ENCODE results near the gene KDM8. TPM values are rescaled to one million over a fixed set of nuclear protein-coding genes. Genes with fewer than 3 reads are reported as not detected.

KDM8 gene
- total RNA-seq, 1 experiment from 2014 or later: 10.9 TPM

DNA sequence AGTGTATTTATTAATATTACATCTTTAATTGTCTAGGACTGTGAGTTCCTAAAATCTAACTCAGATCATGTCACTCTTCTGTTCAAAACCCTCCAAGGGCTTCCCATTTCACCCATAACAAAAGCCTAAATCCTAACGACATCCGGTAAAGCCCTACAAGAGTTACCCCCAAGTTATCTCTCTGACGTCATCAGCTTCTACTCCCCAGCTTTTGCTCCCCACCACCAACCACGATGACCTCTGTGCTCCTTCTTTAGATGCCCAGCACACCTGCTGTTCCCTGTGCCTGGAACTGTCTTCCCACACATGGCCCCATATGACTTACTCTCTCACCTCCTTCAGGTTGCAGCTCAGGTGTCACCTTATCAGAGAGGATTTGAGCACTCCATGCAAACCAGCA, 6.3 kb upstream of the KDM8 start:
- H3K4me3 Mint-ChIP-seq: no peak overlapping the region
- peaks cover 14% of the 10 kb centered on the region for H3K4me1 Mint-ChIP-seq
- H3K36me3 Mint-ChIP-seq: no peaks in the 10 kb centered on the region
- DNase-seq (ENCODE audit: low spot score) (no peak), ATAC-seq (no peak)
- CTCF ChIA-PET: interaction anchor here (5.7 kb wide), 1 partner anchor 17 kb away, joined by 43 read pairs; no protein-coding TSS in a partner anchor
- H3K27me3 Mint-ChIP-seq (ENCODE audit: low read depth): peaks cover 4% of the 10 kb centered on the region
- H3K27ac Mint-ChIP-seq: no peak overlapping the region
- TF ChIP-seq, protein P1, sequence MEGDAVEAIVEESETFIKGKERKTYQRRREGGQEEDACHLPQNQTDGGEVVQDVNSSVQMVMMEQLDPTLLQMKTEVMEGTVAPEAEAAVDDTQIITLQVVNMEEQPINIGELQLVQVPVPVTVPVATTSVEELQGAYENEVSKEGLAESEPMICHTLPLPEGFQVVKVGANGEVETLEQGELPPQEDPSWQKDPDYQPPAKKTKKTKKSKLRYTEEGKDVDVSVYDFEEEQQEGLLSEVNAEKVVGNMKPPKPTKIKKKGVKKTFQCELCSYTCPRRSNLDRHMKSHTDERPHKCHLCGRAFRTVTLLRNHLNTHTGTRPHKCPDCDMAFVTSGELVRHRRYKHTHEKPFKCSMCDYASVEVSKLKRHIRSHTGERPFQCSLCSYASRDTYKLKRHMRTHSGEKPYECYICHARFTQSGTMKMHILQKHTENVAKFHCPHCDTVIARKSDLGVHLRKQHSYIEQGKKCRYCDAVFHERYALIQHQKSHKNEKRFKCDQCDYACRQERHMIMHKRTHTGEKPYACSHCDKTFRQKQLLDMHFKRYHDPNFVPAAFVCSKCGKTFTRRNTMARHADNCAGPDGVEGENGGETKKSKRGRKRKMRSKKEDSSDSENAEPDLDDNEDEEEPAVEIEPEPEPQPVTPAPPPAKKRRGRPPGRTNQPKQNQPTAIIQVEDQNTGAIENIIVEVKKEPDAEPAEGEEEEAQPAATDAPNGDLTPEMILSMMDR (IDR thresholded peaks at IDR 0.05): no peak
- TF ChIP-seq ZNF396 (CRISPR knock-in tag; IDR thresholded peaks at IDR 0.05; ENCODE audit: borderline replicate concordance): no peak
- TF ChIP-seq ZBTB21 (CRISPR knock-in tag; IDR thresholded peaks at IDR 0.05; ENCODE audit: borderline replicate concordance): no peak
- no peak for TF ChIP-seq ZNF671 (CRISPR knock-in tag; IDR thresholded peaks at IDR 0.05)
- TF ChIP-seq NR1H2 (CRISPR knock-in tag; IDR thresholded peaks at IDR 0.05): no peak
- TF ChIP-seq FOXP1 (CRISPR knock-in tag; IDR thresholded peaks at IDR 0.05; ENCODE audit: borderline replicate concordance): no peak
- TF ChIP-seq CBFB (CRISPR knock-in tag; IDR thresholded peaks at IDR 0.05; ENCODE audit: low read depth): no peak
- no peak for TF ChIP-seq ZNF416 (CRISPR knock-in tag; IDR thresholded peaks at IDR 0.05)
- TF ChIP-seq OVOL2 (CRISPR knock-in tag; IDR thresholded peaks at IDR 0.05; ENCODE audit: borderline replicate concordance): no peak
- TF ChIP-seq KAT7 (CRISPR knock-in tag; IDR thresholded peaks at IDR 0.05; ENCODE audit: borderline replicate concordance): no peak
- no peak for TF ChIP-seq PRRX2 (CRISPR knock-in tag; IDR thresholded peaks at IDR 0.05)
- no peak for TF ChIP-seq NR2C2 (CRISPR knock-in tag; IDR thresholded peaks at IDR 0.05)
- TF ChIP-seq, protein P2, sequence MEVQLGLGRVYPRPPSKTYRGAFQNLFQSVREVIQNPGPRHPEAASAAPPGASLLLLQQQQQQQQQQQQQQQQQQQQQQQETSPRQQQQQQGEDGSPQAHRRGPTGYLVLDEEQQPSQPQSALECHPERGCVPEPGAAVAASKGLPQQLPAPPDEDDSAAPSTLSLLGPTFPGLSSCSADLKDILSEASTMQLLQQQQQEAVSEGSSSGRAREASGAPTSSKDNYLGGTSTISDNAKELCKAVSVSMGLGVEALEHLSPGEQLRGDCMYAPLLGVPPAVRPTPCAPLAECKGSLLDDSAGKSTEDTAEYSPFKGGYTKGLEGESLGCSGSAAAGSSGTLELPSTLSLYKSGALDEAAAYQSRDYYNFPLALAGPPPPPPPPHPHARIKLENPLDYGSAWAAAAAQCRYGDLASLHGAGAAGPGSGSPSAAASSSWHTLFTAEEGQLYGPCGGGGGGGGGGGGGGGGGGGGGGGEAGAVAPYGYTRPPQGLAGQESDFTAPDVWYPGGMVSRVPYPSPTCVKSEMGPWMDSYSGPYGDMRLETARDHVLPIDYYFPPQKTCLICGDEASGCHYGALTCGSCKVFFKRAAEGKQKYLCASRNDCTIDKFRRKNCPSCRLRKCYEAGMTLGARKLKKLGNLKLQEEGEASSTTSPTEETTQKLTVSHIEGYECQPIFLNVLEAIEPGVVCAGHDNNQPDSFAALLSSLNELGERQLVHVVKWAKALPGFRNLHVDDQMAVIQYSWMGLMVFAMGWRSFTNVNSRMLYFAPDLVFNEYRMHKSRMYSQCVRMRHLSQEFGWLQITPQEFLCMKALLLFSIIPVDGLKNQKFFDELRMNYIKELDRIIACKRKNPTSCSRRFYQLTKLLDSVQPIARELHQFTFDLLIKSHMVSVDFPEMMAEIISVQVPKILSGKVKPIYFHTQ (CRISPR knock-in tag; IDR thresholded peaks at IDR 0.05): no peak
- TF ChIP-seq, protein P3, sequence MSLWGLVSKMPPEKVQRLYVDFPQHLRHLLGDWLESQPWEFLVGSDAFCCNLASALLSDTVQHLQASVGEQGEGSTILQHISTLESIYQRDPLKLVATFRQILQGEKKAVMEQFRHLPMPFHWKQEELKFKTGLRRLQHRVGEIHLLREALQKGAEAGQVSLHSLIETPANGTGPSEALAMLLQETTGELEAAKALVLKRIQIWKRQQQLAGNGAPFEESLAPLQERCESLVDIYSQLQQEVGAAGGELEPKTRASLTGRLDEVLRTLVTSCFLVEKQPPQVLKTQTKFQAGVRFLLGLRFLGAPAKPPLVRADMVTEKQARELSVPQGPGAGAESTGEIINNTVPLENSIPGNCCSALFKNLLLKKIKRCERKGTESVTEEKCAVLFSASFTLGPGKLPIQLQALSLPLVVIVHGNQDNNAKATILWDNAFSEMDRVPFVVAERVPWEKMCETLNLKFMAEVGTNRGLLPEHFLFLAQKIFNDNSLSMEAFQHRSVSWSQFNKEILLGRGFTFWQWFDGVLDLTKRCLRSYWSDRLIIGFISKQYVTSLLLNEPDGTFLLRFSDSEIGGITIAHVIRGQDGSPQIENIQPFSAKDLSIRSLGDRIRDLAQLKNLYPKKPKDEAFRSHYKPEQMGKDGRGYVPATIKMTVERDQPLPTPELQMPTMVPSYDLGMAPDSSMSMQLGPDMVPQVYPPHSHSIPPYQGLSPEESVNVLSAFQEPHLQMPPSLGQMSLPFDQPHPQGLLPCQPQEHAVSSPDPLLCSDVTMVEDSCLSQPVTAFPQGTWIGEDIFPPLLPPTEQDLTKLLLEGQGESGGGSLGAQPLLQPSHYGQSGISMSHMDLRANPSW (CRISPR knock-in tag; conservative IDR thresholded peaks at IDR 0.05; ENCODE audit: low read depth): no peak
- TF ChIP-seq, protein P4, sequence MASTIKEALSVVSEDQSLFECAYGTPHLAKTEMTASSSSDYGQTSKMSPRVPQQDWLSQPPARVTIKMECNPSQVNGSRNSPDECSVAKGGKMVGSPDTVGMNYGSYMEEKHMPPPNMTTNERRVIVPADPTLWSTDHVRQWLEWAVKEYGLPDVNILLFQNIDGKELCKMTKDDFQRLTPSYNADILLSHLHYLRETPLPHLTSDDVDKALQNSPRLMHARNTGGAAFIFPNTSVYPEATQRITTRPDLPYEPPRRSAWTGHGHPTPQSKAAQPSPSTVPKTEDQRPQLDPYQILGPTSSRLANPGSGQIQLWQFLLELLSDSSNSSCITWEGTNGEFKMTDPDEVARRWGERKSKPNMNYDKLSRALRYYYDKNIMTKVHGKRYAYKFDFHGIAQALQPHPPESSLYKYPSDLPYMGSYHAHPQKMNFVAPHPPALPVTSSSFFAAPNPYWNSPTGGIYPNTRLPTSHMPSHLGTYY (CRISPR knock-in tag; IDR thresholded peaks at IDR 0.05): no peak
- TF ChIP-seq RORB (CRISPR knock-in tag; IDR thresholded peaks at IDR 0.05): no peak
- TF ChIP-seq, protein P5, sequence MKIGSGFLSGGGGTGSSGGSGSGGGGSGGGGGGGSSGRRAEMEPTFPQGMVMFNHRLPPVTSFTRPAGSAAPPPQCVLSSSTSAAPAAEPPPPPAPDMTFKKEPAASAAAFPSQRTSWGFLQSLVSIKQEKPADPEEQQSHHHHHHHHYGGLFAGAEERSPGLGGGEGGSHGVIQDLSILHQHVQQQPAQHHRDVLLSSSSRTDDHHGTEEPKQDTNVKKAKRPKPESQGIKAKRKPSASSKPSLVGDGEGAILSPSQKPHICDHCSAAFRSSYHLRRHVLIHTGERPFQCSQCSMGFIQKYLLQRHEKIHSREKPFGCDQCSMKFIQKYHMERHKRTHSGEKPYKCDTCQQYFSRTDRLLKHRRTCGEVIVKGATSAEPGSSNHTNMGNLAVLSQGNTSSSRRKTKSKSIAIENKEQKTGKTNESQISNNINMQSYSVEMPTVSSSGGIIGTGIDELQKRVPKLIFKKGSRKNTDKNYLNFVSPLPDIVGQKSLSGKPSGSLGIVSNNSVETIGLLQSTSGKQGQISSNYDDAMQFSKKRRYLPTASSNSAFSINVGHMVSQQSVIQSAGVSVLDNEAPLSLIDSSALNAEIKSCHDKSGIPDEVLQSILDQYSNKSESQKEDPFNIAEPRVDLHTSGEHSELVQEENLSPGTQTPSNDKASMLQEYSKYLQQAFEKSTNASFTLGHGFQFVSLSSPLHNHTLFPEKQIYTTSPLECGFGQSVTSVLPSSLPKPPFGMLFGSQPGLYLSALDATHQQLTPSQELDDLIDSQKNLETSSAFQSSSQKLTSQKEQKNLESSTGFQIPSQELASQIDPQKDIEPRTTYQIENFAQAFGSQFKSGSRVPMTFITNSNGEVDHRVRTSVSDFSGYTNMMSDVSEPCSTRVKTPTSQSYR (CRISPR knock-in tag; IDR thresholded peaks at IDR 0.05): no peak
- TF ChIP-seq, protein P6, sequence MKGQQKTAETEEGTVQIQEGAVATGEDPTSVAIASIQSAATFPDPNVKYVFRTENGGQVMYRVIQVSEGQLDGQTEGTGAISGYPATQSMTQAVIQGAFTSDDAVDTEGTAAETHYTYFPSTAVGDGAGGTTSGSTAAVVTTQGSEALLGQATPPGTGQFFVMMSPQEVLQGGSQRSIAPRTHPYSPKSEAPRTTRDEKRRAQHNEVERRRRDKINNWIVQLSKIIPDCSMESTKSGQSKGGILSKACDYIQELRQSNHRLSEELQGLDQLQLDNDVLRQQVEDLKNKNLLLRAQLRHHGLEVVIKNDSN (CRISPR knock-in tag; IDR thresholded peaks at IDR 0.05): no peak
- peaks cover 14% of the 10 kb centered on the region for H3K9me3 Mint-ChIP-seq
- POLR2A ChIA-PET: no interaction called here
